Measurements from ENCODE around the gene PHGDH.

GRCh38 chr1:119689511-119689910 is 22.2 kb upstream of the PHGDH start:
- TF ChIP-seq POLR2A (IDR thresholded peaks at IDR 0.05; ENCODE audit: insufficient read depth in 1 of 2, low read depth in 2 of 2, low read length in 2 of 2) (no peak), IRF1 (CRISPR knock-in tag; IDR thresholded peaks at IDR 0.05; ENCODE audit: low read depth) (no peak), HDAC2 (CRISPR knock-in tag; IDR thresholded peaks at IDR 0.05) (no peak)

Data from HepG2 (cell line).